MM.1S (cell line): ENCODE results near the gene EXOC3L4.

ENCODE experiments used
- EZH2 ChIP-seq: fragments of 300-600 bp; sonication (generic); optimal IDR thresholded peaks from 2 replicates; pipeline ENCODE3; 2017; ENCODE audit warnings: low read depth, mild to moderate bottlenecking, antibody characterized with exemption, low read length, mixed read lengths
- EZH2phosphoT487 ChIP-seq: fragments of 300-600 bp; sonication (generic); IDR thresholded peaks from 2 replicates; pipeline ENCODE4 v1.6.1; 2018; ENCODE audit warnings: antibody characterized with exemption, low read length
- TF ChIP-seq, protein P1 (sequence below): fragments of 300-600 bp; sonication (generic); IDR thresholded peaks from 2 replicates; pipeline ENCODE4 v1.5.1; 2016; ENCODE audit warnings: antibody characterized with exemption, low read length, mixed read lengths

DNA sequence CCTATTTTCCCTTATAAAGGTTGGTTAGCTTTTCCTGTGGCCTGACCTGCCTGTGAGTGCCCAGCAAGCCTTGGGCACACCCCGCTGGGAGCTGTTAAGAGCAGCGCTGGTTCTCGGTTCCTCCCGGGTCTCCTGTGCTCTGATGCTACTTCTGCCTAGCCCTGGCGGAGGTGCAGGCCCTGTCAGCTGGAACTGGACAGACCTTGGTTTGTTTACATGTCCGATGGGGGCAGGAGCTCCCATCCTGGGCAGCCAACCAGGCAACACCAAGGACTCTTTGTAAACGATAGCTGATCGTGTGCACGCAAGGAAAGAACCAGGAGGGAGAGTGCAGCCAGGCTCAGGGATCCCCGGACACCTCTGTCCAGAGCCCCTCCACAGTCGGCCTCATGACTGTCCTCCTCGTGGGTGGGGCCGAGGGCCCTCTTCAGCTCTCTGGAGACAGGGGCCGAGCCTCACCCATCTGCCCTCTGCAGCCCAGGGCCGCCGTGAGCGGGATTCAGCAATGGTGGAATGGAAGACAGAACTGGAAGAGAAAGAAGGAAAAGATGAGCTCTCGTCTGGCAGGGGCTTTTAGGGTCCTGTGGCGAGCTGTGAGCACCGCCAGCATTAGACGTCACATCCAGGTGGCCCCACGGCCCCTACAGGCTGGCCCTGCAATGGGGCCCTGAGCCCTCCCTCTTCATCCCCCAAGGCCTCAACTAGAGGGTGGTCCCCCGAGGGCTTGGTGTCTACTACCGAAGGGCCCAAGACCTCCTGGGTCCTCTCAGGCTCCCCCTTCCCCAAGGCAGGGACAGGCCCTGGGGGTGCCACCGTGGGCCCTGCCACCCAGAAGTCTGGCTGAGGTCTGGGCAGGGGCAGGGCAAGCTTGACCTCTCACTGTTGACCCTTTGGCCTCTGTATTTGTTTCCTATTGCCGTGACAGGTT is 41.1 kb downstream of the EXOC3L4 start:
- TF ChIP-seq, protein P1, sequence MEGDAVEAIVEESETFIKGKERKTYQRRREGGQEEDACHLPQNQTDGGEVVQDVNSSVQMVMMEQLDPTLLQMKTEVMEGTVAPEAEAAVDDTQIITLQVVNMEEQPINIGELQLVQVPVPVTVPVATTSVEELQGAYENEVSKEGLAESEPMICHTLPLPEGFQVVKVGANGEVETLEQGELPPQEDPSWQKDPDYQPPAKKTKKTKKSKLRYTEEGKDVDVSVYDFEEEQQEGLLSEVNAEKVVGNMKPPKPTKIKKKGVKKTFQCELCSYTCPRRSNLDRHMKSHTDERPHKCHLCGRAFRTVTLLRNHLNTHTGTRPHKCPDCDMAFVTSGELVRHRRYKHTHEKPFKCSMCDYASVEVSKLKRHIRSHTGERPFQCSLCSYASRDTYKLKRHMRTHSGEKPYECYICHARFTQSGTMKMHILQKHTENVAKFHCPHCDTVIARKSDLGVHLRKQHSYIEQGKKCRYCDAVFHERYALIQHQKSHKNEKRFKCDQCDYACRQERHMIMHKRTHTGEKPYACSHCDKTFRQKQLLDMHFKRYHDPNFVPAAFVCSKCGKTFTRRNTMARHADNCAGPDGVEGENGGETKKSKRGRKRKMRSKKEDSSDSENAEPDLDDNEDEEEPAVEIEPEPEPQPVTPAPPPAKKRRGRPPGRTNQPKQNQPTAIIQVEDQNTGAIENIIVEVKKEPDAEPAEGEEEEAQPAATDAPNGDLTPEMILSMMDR: no peak
- no peak for TF ChIP-seq EZH2
- no peak for TF ChIP-seq EZH2phosphoT487
